ENCODE measurements around the gene TUBA1A. TPM values are rescaled to one million over a fixed set of nuclear protein-coding genes. Genes with fewer than 3 reads are reported as not detected.

TUBA1A gene
- polyA plus RNA-seq, 2 of the 4 experiments (the other 2 are of a cell fraction) = 163 to 222 TPM

DNA sequence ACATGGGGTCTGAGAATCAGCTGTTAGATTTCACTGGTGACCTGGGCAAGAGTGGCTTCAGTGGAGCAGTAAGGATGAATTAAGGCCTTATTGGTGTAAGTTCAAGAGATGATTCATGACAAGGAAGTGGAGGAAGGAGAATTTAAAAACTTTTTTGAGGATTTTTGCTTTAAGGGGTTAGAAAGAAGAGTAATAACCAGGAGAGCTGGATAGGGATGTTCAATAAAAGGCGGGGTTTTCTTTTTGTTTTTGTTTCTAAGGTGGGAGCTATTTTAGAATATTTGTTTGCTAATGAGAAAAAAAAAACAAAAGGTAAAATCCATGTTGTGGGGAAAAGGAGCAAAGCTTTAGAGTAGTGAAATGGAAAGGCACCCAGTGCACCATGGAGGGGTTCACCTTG, 42.5 kb downstream of the TUBA1A start:
- TF ChIP-seq ATOH8 (CRISPR knock-in tag; IDR thresholded peaks at IDR 0.05; ENCODE audit: low read depth) (no peak), NPAS2 (CRISPR knock-in tag; IDR thresholded peaks at IDR 0.05; ENCODE audit: borderline replicate concordance) (no peak), CHD2 (IDR thresholded peaks at IDR 0.05; ENCODE audit: low read length, partially characterized antibody) (no peak), JUNB (IDR thresholded peaks at IDR 0.05) (no peak)
- TF ChIP-seq, protein P1, sequence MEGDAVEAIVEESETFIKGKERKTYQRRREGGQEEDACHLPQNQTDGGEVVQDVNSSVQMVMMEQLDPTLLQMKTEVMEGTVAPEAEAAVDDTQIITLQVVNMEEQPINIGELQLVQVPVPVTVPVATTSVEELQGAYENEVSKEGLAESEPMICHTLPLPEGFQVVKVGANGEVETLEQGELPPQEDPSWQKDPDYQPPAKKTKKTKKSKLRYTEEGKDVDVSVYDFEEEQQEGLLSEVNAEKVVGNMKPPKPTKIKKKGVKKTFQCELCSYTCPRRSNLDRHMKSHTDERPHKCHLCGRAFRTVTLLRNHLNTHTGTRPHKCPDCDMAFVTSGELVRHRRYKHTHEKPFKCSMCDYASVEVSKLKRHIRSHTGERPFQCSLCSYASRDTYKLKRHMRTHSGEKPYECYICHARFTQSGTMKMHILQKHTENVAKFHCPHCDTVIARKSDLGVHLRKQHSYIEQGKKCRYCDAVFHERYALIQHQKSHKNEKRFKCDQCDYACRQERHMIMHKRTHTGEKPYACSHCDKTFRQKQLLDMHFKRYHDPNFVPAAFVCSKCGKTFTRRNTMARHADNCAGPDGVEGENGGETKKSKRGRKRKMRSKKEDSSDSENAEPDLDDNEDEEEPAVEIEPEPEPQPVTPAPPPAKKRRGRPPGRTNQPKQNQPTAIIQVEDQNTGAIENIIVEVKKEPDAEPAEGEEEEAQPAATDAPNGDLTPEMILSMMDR (IDR thresholded peaks at IDR 0.05) = no peak
- ChIA-PET CTCF (interaction anchor here (1.5 to 1.8 kb wide), 2 partner anchors 16 to 90 kb away, joined by 4 to 8 read pairs; partner anchors contain the start of gene TUBA1B), POLR2A (no interaction called here)
- H3K9me3 ChIP-seq = no peaks in the 10 kb centered on the region
- DNase-seq (ENCODE audit: low read depth in 1 of 2, low spot score in 1 of 2) = no peak
- 96% methylated on average over 1 of the region's 1 CpG for WGBS (ENCODE audit: missing lambda C conversion rate)
- ATAC-seq = no peak
- no peak overlapping the region for H3K27ac ChIP-seq
- no peak overlapping the region for H3K4me3 ChIP-seq
- H3K4me1 ChIP-seq = no peaks in the 10 kb centered on the region
- H3K4me2 ChIP-seq = no peak overlapping the region
- no peak for FAIRE-seq

DNA sequence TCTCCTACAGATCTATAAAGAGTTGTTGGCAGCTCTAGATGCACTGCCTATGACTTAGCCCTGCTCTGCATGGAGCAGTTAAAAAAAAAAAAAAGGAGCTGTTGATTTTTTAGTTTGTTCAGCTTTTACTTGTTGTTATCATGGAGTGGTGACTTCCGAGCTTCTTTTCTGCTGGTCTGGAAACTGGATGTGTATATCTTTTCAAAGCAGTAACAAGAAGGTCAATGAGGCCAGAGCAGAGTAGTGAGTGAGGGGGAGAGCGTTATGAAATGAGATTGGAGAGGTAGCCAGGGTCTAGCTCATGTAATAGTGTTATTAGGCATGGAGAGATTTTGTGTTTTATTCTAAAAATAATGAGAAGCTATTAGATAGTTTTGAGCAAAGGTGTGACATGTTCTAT, 44.5 kb downstream of the TUBA1A start:
- CTCF ChIA-PET = interaction anchor here (0.6 to 1.8 kb wide), 4 partner anchors 15 to 58 kb away, joined by 3 to 7 read pairs (median 4); no protein-coding TSS in a partner anchor
- H3K9me3 ChIP-seq = no peaks in the 10 kb centered on the region
- 89% methylated on average over 2 of the region's 2 CpGs for WGBS (ENCODE audit: missing lambda C conversion rate)
- POLR2A ChIA-PET = interaction anchor here (1.2 kb wide), 1 partner anchor 14 kb away, joined by 7 read pairs; the partner anchor contains the start of gene TUBA1B
- ATAC-seq (no peak), DNase-seq (ENCODE audit: low read depth in 1 of 2, low spot score in 1 of 2) (no peak), FAIRE-seq (no peak)
- no peak overlapping the region for H3K4me3 ChIP-seq
- no peak overlapping the region for H3K4me2 ChIP-seq
- no peak overlapping the region for H3K27ac ChIP-seq
- H3K4me1 ChIP-seq = no peaks in the 10 kb centered on the region
- TF ChIP-seq HEYL (CRISPR knock-in tag; IDR thresholded peaks at IDR 0.05) (no peak), JUN (IDR thresholded peaks at IDR 0.05) (no peak), ESRRA (IDR thresholded peaks at IDR 0.05; ENCODE audit: borderline replicate concordance, low read length) (no peak), ATOH8 (CRISPR knock-in tag; IDR thresholded peaks at IDR 0.05; ENCODE audit: low read depth) (no peak), NPAS2 (CRISPR knock-in tag; IDR thresholded peaks at IDR 0.05; ENCODE audit: borderline replicate concordance) (no peak), CHD2 (IDR thresholded peaks at IDR 0.05; ENCODE audit: low read length, partially characterized antibody) (no peak), PHF8 (IDR thresholded peaks at IDR 0.05; ENCODE audit: borderline replicate concordance, low read depth) (no peak), EP300 (IDR thresholded peaks at IDR 0.05) (no peak), RCOR1 (IDR thresholded peaks at IDR 0.05; ENCODE audit: low read depth, low read length) (no peak), NR3C1 (IDR thresholded peaks at IDR 0.05) (no peak), PBX3 (IDR thresholded peaks at IDR 0.05) (no peak), BHLHE40 (IDR thresholded peaks at IDR 0.05; ENCODE audit: low read depth, low read length) (no peak), REST (IDR thresholded peaks at IDR 0.05) (no peak), MAFK (IDR thresholded peaks at IDR 0.05; ENCODE audit: partially characterized antibody) (no peak)
- TF ChIP-seq, protein P2, sequence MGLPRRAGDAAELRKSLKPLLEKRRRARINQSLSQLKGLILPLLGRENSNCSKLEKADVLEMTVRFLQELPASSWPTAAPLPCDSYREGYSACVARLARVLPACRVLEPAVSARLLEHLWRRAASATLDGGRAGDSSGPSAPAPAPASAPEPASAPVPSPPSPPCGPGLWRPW (IDR thresholded peaks at IDR 0.05) = no peak
- TF ChIP-seq, protein P3, sequence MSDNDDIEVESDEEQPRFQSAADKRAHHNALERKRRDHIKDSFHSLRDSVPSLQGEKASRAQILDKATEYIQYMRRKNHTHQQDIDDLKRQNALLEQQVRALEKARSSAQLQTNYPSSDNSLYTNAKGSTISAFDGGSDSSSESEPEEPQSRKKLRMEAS (IDR thresholded peaks at IDR 0.05) = no peak
- TF ChIP-seq, protein P4, sequence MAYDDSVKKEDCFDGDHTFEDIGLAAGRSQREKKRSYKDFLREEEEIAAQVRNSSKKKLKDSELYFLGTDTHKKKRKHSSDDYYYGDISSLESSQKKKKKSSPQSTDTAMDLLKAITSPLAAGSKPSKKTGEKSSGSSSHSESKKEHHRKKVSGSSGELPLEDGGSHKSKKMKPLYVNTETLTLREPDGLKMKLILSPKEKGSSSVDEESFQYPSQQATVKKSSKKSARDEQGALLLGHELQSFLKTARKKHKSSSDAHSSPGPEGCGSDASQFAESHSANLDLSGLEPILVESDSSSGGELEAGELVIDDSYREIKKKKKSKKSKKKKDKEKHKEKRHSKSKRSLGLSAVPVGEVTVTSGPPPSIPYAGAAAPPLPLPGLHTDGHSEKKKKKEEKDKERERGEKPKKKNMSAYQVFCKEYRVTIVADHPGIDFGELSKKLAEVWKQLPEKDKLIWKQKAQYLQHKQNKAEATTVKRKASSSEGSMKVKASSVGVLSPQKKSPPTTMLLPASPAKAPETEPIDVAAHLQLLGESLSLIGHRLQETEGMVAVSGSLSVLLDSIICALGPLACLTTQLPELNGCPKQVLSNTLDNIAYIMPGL (CRISPR knock-in tag; IDR thresholded peaks at IDR 0.05; ENCODE audit: borderline replicate concordance) = no peak
